Ascending aorta (tissue), 2 donors: Measurements from ENCODE around the gene EXOC4. TPM values are rescaled to one million over a fixed set of nuclear protein-coding genes. Genes with fewer than 3 reads are reported as not detected.
"Not testable (repeated sequence)": the region's sequence is repeated elsewhere in the genome, so short reads cannot be mapped to it uniquely, and the experiment has no call there.

Source experiments
- DNase-seq, 2 donors: peaks; one replicate each; pipeline ENCODE4 v3.0.0-alpha.2; 2019; ENCODE audit warnings: low spot score in 2 of 2
- H3K27ac ChIP-seq, 2 donors: fragments of 200-600 bp; sonication (generic); one replicate each; pipeline ENCODE4 v1.5.1; 2016 to 2017; ENCODE audit warnings: mild to moderate bottlenecking in 1 of 2
- H3K27me3 ChIP-seq: fragments of 200-600 bp; sonication (generic); one replicate; pipeline ENCODE4 v1.5.1; 2017
- H3K36me3 ChIP-seq, 2 donors: fragments of 200-600 bp; sonication (generic); one replicate each; pipeline ENCODE4 v1.5.1; 2016
- H3K4me1 ChIP-seq, 2 donors: fragments of 200-600 bp; sonication (generic); one replicate each; pipeline ENCODE4 v1.5.1; 2016 to 2017; ENCODE audit warnings: mild to moderate bottlenecking in 1 of 2
- H3K4me3 ChIP-seq, 2 donors: fragments of 200-600 bp; sonication (generic); one replicate each; pipeline ENCODE4 v1.5.1; 2016 to 2017; ENCODE audit warnings: mild to moderate bottlenecking in 1 of 2
- H3K9me3 ChIP-seq, 2 donors: fragments of 200-600 bp; sonication (generic); one replicate each; pipeline ENCODE4 v1.5.1; 2016
- CTCF ChIP-seq, 3 experiments: fragments of 200-600 bp in 2 of 3; fragments of 450-650 bp in 1 of 3; sonication (generic) in 2 of 3; IDR thresholded peaks; one replicate each; pipeline ENCODE4 v1.5.1; 2016 to 2019; ENCODE audit warnings: antibody characterized with exemption in 3 of 3, mild to moderate bottlenecking in 1 of 3, moderate library complexity in 1 of 3
- intact Hi-C: fragments of 100-400 bp; cut with DNase I; formaldehyde crosslinking; loops from one replicate; pipeline ENCODE4 v1.15.1; 2023
- total RNA-seq: library from RNA; depleted of rRNA; stranded (reverse); fragments of >200 nt; gene quantifications from one replicate; pipeline ENCODE4 v1.1.0, GENCODE V29; 2016

Gene EXOC4
- total RNA-seq, 1 donor from 2014 or later = 27.1 TPM

- no peak for DNase-seq
- no peak overlapping the region for H3K27ac ChIP-seq
- H3K36me3 ChIP-seq = no peaks in the 10 kb centered on the region
- H3K9me3 ChIP-seq = no peaks in the 10 kb centered on the region
- H3K4me1 ChIP-seq = no peaks in the 10 kb centered on the region
- no peak overlapping the region for H3K4me3 ChIP-seq
- H3K27me3 ChIP-seq = no peaks in the 10 kb centered on the region
- intact Hi-C loops = no loop called here
- TF ChIP-seq CTCF (IDR thresholded peaks at IDR 0.05) = no peak
Observed at GRCh38 chr7:133773601-133774000, 520.7 kb downstream of the EXOC4 start.

- Histone ChIP-seq H3K27ac (no peak overlapping the region), H3K4me1 (no peaks in the 10 kb centered on the region), H3K27me3 (no peaks in the 10 kb centered on the region), H3K36me3 (no peaks in the 10 kb centered on the region), H3K4me3 (no peak overlapping the region), H3K9me3 (no peaks in the 10 kb centered on the region)
- intact Hi-C loops = no loop called here
- DNase-seq = no peak
- no peak for TF ChIP-seq CTCF (IDR thresholded peaks at IDR 0.05)
Observed at GRCh38 chr7:133775201-133775600, 522.3 kb downstream of the EXOC4 start.

- H3K9me3 ChIP-seq = no peaks in the 10 kb centered on the region
- TF ChIP-seq CTCF (IDR thresholded peaks at IDR 0.05) = no peak
- H3K4me3 ChIP-seq = no peak overlapping the region
- no peak overlapping the region for H3K27ac ChIP-seq
- H3K4me1 ChIP-seq = no peaks in the 10 kb centered on the region
- H3K27me3 ChIP-seq = no peaks in the 10 kb centered on the region
- no peaks in the 10 kb centered on the region for H3K36me3 ChIP-seq
- intact Hi-C loops = no loop called here
- DNase-seq = no peak
Observed at GRCh38 chr7:133776266-133776665, 523.4 kb downstream of the EXOC4 start.

- no peak for TF ChIP-seq CTCF (IDR thresholded peaks at IDR 0.05)
- H3K4me1 ChIP-seq = no peaks in the 10 kb centered on the region
- no peaks in the 10 kb centered on the region for H3K9me3 ChIP-seq
- no peaks in the 10 kb centered on the region for H3K27me3 ChIP-seq
- no peak overlapping the region for H3K4me3 ChIP-seq
- no peak overlapping the region for H3K27ac ChIP-seq
- intact Hi-C loops = no loop called here
- DNase-seq = no peak
- H3K36me3 ChIP-seq = no peaks in the 10 kb centered on the region
Observed at GRCh38 chr7:133777701-133778100, 524.8 kb downstream of the EXOC4 start.

- no peaks in the 10 kb centered on the region for H3K4me1 ChIP-seq
- H3K9me3 ChIP-seq = no peaks in the 10 kb centered on the region
- no peak overlapping the region for H3K27ac ChIP-seq
- no peak overlapping the region for H3K4me3 ChIP-seq
- H3K27me3 ChIP-seq = no peaks in the 10 kb centered on the region
- TF ChIP-seq CTCF (IDR thresholded peaks at IDR 0.05) = no peak
- intact Hi-C loops = no loop called here
- no peaks in the 10 kb centered on the region for H3K36me3 ChIP-seq
- no peak for DNase-seq
Observed at GRCh38 chr7:133778472-133778871, 525.6 kb downstream of the EXOC4 start.

- H3K36me3 ChIP-seq, H3K9me3 ChIP-seq, H3K27me3 ChIP-seq, H3K4me1 ChIP-seq, H3K4me3 ChIP-seq, DNase-seq, intact Hi-C loops, H3K27ac ChIP-seq: not testable (repeated sequence)
Observed at GRCh38 chr7:133779538-133779937, 526.7 kb downstream of the EXOC4 start.
